ENCODE measurements around the gene SLC22A23.

SLC22A23 gene

DNA sequence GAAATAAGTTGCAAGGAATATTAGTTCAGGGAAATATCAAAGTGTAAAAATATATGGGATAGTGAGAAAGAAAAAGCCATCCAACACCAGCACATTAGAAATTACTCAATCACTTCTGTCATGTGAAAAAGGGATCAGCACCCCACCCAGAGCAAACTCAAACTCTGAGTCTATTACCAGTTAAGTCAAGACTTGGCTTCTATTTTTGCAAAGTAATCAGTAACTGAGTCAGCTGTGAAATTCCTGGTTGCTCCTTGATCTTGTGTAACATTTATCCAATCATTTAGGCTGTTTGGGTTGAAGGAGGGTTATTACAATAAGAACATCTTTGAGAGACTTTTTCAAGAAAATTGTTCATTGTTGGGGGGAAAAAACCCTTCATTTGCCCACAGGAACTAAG lies 51.2 kb downstream of the SLC22A23 start:
- no peak for DNase-seq (ENCODE audit: low read depth, low spot score)

DNA sequence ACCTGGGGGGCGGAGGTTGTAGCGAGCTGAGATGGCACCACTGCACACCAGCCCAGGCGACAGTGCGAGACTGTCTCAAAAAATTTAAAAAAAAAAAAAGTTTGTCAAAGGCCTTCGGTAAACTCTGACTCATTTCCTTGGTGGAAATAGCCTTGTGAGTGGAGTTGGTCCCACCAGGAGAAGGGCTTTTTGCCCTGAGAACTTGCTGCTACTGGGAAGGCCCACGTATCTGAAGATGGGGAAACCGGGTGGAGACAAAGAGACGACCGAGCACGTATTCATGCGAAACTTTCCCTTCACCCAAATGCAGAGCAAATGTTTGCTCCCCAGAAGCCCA lies 51.7 kb downstream of the SLC22A23 start:
- no peak for DNase-seq (ENCODE audit: low read depth, low spot score)

DNA sequence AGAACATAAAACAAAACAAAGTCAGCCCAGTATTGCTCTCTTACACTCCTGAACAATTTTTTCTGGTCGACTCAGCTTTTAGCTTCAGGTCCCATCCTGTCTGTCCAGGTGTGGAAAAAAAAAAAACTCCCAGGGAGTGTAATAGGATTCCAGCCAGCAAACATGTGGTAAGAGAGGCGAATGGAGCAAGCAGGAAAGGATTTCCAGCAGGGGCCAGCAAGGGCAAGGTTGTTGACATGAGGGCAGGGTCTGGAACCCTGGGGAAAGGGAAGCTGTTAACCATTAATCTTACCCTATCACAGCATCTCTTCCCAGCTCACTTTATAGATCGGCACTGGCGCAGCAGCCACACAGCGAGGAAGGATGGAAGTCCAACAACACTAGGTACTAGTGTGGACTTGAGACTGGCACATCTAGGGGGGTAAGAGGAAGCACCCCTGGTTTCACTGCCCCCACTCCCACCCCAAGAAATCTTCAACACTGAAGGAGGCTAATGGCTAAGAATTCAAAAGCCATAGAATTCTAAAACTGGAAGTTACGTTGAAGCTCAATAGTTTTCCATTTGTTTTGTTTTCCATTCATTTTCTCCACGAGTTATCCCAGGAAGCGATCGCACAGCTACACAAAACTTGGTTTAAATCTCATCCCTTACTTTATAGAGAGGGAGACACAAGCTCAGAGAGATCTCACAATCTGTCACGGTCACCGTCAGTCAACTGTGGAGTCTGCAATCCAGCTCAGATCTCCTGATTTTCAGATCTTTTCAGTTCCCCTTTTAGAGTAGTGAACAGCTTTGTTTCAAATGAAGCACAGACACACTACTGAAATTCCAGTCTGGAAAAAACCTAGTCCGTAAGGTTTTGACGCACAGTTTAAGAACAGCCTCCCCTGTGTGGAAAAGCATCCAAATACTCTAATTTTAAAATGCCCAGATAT lies 53.3 kb downstream of the SLC22A23 start:
- DNase-seq (ENCODE audit: low read depth, low spot score) = no peak

DNA sequence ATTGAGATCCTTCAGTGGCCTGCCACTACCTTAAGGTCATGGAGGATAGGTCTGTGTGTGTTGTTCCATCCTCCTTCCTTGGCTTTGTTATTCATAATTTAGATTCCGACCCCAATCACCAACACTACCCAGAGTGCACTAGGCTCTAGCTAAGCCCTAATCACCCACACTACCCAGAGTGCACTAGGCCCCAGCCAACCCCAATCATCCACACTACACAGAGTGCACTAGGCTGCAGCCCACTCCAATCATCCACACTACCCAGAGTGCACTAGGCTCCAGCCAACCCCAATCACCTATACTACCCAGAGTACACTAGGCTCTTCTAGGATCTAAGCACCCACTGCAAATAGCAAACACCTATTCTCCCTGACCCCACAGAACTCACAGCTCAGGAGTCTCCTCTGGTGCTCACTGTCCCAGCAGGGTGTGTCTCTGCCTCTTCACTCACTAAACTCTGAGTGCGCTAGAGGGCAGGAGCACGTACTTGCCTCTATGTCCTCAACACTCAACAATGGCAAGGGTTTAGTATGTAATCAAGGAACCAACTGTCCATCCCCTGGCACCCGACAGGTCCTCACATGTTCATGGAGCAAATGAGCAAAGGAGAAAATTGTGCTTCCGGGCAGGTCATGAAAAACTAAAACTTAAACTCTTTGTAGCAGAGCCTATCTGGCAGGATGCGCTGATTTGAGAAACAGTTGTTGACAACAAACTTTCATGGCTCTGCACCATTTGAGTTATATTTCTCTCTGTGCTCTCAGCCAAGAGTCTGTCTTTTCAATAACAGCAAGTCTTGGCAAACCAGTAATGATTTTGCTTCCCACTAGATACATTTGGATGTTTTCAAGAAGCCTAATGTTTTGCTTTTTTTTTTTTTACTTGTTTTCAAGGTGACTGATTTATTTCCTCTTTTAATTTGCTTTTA lies 54.3 kb downstream of the SLC22A23 start:
- no peak for DNase-seq (ENCODE audit: low read depth, low spot score)

DNA sequence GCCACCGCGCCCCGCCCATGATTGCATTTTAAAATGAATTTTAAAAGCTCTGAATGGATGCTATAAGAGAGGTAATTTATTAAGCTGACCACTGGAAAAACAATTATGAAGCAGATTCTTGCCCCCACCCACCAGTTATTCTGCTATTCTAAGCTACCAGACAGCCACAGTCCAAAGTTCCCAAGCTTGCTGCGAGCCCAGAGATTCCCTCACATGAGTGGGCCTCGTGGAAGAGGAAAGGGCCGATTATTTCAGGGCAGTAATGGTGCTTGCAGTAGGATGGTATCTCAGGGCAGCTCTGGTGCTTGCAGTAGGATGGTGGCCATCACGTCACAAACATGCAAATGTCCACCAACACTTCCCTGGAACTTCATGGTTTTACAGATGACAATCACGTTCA lies 56.7 kb downstream of the SLC22A23 start:
- no peak for DNase-seq (ENCODE audit: low read depth, low spot score)

DNA sequence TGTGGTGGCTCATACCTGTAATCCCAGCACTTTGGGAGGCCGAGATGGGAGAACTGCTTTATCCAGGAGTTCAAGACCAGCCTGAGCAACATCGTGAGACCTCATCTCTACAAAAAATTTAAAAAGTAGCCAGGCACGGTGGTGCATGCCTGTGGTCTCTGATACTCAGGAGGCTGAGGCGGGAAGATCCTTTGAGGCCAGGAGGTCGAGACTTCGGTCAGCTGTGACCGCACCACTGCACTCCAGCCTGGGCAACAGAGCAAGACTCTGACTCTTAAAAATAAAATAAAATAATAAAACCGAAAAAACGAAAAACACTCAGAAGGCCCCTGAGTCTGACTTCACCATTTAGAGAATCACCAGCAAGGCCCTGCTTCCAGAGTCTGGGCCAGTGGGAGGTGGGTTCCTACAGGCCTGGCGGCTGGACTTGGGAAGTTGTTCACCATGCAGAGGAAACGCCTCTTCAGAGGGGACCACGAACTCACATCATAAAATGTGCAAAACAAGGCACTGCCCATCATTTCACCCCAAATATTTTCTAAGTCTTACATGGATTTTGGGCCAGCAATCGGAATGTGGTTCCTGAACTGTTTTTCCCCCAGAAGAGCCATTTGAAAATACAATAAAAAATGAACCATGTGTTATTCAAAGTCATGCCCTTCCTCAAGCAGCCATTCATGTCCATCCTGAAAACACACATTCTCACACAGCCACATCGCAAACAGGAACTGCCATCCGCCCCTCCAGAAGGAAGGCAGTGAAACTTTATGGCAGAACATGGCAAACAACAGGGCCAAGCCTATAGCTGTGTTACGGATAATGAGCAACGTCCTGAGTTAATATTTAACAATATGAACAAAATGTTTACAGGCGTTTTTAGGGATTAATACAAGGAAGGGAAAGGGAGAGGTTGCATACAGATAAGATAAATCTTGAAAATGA lies 57.8 kb downstream of the SLC22A23 start:
- no peak for DNase-seq (ENCODE audit: low read depth, low spot score)

DNA sequence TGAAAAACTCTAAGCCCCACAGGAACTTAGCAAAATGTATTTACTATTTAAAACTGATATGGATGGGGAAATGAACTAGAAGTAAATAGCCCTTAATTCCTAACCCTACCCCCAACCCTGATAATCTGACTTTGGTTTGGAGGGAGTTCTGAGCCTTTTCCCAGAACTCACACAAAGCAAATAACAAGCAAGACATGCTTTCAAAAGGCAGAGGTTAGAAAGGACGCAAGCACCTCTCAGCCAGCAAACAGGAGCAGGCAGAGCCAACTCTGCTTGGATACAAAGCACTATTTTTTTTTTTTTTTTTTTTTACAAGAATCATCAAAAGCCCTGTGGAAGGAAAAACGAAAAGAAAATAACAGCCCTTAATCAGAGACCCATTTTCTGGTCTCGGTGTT lies 58.7 kb downstream of the SLC22A23 start:
- no peak for DNase-seq (ENCODE audit: low read depth, low spot score)

DNA sequence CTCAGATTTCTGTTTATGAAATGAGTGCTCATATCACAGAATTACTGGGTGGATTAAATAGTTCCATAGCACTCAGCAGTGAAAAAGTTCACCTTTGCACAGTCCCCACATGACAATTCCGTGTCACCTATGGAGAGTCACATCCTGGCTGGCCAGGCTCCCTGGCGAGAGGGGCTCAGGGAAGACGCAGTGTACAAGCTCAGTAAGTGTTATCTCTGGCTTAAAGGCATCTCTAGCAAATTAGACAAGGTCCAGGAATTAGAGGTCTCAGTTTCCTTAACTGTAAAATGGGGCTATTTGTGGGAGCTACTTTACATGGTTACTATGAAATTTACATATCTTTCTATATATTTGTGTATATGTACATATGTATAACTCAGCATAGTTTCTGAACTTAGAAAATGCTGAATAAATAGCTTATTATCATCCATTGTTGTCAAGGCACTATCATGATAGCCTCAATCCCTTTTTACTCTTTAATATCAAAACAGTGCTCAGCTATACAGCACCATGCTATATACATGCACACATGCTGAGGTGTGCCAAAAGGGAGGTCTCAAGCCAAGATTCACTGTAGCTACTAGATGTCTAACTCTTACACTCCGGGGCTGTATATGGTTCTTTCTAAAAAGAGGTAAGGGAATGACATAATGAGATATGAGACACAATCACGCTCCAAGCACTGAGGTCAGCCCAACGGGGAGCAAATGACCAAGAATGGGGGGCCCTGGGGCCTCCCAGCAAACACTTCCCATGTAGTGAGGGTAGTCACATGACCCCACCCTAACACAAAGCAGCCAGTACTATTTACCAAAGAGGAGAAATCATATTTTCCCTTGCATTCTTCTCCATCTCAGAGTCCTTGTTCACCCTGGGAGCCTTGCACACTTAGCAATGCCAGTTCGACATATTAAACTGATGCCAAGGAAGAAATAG lies 59.4 kb downstream of the SLC22A23 start:
- DNase-seq (ENCODE audit: low read depth, low spot score) = no peak

DNA sequence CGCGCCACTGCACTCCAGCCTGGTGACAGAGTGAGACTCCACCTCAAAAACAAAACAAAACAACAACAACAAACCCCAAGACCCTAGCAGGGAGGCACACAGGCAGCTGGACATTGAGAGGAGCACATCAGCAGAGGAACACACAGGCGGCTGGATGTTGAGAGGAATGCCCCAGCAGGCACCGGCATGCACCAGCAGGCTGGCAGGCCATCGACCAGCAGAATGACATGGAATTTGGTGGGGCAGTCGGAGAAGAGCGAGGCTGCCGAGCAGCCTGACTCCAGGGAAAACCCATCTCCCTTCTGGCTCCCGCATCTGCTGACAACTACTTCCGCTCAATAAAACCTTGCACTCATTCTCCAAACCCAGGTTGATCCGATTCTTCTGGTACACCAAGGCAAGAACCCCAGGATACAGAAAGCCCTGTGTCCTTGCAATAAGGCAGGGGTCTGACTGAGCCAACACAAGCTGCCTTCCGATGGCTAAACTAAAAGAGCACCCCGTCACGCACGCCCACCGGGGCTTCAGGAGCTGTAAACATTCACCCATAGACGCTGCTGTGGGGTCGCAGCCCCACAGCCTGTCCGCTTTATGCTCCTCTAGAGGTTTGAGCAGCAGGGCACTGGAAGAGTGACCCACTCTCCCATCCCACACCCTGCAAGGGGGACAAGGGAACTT lies 60.2 kb downstream of the SLC22A23 start:
- DNase-seq (ENCODE audit: low read depth, low spot score) = no peak

DNA sequence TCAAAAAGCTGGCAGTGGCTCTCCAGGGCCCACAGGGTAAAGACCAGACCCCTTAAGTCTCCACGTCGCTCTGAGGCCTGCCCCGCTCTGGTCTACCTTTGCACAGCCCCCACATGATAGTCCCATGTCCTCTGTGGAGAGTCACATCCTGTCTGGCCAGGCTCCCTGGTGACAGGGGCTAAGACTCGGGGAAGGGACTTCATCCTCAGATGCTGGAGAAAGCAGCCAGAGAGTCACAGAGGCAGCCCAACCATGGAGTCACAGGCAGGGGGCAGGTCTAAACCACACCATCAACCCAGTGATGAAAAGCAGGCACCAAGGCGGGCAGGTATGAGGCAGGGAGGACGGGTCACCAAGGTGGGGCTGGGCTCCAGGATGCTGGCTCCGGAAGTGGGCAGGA lies 62.2 kb downstream of the SLC22A23 start:
- DNase-seq (ENCODE audit: low read depth, low spot score) = no peak

DNA sequence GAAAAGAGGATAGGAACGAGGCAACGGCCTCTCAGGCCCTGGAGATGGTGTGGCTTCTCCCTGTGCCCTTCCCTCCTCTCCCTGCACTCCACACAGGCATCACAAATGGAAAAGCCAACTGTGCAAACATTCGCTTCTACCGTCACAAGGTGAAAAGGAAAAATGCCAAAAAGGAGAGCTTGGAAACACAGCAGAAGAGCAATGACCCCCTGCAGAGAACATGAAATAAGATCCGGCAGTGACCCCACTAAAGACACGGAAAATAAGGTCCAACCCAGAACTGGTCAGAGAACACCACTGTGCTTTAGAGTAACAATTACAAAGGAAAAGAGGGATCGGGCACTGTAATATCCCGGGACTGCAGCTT lies 63.0 kb downstream of the SLC22A23 start:
- no peak for DNase-seq (ENCODE audit: low read depth, low spot score)

DNA sequence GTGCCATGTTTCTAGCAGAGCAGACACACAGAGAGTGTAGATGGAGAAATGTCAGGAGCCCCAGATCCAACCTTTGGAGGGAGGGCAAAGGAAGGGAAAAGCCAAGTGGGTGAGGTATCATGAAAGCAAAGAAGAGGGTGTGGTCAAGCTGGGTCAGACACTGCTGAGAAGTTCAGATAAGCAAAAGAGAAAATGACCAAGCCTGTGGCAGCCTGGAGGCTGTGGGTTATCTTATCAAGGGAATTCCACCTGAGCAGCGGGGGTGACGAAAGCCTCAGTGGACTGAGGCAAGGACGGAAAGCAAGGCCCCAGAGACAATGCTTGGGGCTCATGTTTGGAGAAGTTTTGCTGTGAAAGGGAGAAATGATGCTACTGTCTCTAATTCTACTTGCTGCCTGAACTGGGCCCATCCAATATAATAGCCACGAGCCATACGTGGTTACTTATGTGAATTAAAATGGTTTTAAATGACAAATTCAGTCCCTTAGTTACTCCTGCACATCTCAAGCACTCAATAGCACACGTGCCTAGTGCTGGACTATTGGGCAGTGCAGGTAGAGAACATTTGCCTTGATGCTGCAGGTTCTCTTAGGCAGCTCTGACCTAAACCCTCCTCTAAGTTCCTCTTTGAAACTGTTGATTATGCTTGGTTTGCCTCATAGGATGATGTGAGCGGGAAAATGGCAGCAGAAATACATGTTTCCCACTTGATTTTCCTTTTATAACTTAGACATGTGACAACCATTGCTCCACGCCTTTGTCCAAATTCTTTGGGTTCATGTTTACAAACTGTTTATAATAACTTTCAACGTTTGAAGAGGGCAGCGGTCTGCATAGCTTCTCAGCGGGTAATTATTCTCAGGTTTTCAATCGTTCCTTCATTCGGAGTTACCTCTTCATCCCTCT lies 63.7 kb downstream of the SLC22A23 start:
- no peak for DNase-seq (ENCODE audit: low read depth, low spot score)

DNA sequence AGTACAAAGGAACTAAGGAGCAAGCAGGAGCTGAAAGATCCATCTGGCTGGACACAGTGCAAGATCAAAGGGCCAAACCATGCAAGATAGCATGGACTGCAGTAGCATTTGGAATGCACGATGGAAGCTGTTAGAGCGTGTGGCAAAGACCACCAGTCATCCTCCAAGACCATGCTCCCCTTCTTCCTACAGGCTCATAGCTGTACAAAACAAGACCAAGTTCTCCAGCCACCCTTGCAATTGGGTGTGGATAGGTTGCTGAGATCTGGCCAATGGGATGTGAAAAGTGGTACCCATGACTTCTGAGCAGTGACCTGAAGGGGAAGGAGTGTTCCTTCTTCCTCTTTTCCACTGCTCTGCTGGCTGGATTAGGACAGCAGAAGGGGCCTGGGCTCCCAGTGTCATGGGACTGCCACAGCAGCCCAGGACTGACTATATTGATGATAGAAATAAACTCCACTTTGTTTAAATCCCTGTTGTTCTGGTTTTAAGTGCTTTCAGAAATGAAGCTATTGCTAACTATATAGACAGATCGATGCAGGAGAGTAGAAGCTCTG lies 64.9 kb downstream of the SLC22A23 start:
- DNase-seq (ENCODE audit: low read depth, low spot score) = no peak

DNA sequence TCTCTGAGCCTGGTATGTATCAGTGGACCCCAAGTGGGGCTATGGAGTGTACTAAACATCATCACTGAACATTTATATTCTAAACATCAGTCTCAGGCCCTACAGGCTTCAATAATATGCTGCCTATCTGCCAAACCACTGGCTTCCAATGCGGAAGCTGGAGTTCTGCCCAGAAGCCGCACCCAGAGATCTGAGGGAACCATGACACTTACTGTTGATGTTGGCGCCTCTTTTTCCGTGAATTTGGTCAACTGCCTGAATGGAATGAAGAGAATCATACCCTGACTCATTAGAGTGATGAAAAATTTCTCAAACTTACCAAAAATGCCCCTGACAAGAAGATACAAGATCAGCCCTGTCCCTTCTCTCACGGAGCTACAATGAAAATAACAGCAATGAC lies 66.2 kb downstream of the SLC22A23 start:
- DNase-seq (ENCODE audit: low read depth, low spot score) = no peak

DNA sequence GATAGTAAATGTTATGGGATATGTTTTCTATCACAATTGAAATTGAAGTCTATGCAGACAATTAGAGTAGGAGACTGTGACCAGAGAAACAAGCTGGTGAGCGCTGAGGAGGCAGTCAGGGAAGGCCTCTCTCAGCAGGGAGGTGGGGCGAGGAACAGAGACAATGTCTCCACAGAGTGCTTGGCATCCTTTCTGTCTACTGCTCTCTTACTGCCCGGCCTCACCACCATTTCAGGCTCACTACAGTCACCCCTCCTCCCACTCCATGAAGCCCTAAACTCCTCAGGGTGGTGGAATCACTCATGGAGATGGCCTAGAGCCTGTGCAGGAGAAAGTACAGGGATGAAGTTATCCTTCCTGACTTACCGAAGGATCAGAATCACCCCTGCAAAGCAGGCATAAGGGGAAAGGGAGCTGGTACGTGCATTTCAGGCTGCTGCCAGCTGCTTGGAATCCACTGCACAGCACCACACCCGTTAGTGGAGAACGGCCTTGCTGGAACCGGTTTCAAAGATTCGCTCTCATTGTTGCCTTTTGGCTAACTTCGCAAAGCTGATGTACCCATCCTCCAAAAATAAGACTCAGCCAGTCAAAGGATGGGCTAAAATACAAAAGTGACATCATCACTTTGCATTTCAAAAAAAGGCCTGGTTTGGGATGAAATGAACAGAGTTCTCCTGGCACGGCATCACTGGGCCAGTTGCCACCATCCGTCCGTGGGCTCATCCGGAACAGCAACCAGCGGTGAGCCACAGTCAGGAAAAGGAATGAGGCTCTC lies 67.3 kb downstream of the SLC22A23 start:
- DNase-seq (ENCODE audit: low read depth, low spot score) = no peak

DNA sequence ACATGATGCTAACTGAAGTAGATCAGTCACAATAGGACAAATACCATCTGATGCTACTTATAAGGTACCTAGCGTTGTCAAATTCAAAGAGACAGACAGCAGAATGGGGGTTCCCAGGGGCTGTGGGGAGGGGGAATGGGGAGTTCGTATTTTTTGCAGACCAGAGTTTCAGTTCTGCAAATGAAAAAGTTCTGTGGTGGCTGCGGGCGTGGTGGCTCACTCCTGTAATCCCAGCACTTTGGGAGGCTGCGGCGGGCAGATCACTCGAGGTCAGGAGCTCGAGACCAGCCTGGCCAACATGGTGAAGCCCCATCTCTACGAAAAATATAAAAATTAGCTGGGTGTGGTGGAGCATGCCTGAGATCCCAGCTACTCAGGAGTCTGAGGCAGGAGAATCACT lies 68.1 kb downstream of the SLC22A23 start:
- DNase-seq (ENCODE audit: low read depth, low spot score) = no peak

DNA sequence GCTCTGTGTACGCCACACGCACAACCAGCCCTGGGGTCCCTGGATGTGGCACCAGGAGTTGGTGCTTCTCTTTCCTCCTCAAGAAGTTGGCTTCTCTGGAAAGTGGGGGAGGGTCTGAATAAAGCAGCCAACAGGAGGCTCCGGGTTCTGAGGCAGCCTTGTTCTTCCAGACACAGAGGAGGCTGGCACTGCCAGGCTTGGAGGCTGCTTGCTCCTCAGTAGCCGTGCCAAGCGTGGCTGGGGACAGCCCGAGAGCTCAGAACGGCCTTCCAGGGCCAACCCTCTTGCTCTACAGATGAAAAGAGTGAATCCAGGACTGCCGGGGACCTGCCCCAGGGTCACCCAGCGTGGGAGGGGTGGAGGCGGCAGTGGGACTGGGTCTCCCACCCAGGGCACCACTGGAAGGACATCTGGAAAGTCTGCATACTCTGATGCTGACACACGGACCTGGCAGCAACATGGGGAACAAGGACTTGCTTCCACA lies 70.4 kb downstream of the SLC22A23 start:
- DNase-seq (ENCODE audit: low read depth, low spot score) = no peak
